ENCODE measurements around the gene GATAD2A.
"Not testable (repeated sequence)": the region's sequence is repeated elsewhere in the genome, so short reads cannot be mapped to it uniquely, and the experiment has no call there.

The GATAD2A gene

DNA sequence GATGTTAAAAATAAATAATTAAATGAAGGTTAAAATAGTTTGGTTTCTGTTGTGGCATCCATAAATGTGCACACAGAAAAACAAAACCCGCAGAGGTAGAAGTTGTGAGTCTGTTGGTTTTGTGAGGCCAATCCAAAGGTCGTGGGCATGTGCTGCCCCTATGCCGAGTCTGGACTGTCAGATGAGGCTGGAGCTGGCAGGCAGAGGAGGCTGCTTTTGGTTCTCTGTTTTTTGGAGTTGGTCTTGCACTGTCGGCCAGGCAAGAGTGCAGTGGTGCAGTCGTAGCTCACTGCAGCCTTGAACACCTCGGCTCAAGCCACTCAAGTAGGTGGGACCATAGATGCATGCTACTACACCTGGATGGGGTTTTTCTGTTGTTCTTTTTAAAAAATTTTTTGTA, 66.2 kb downstream of the GATAD2A start:
- no peak overlapping the region for H3K4me3 Mint-ChIP-seq
- peaks cover 19% of the 10 kb centered on the region for H3K36me3 Mint-ChIP-seq
- no peaks in the 10 kb centered on the region for H3K27me3 Mint-ChIP-seq
- peaks cover 7% of the 10 kb centered on the region for H3K9me3 Mint-ChIP-seq (ENCODE audit: low read depth)
- no peak overlapping the region for H3K27ac Mint-ChIP-seq
- H3K4me1 Mint-ChIP-seq (ENCODE audit: low read depth), result peaks cover 55% of the 10 kb centered on the region

DNA sequence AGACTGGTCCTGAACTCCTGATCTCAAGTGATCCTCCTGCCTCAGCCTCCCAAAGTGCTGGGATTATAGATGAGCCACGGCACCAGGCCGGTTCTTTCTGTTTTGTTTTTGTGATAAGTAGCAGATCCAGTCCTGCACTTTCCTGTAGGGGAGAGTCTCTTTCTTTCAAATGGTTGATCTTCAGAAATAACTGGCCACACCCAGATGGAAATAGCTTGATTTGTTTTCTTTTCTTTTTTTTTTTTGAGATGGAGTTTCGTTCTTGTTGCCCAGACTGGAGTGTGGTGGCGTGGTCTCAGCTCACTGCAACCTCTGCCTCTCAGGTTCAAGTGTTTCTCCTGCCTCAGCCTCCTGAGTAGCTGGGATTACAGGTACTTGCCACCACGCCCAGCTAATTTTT, 66.6 kb downstream of the GATAD2A start:
- H3K27me3 Mint-ChIP-seq; H3K4me3 Mint-ChIP-seq; H3K9me3 Mint-ChIP-seq (ENCODE audit: low read depth): not testable (repeated sequence)
- Mint-ChIP-seq H3K4me1 (ENCODE audit: low read depth) (peaks cover 59% of the 10 kb centered on the region), H3K27ac (peak overlapping the region; percentile 28), H3K36me3 (peaks cover 16% of the 10 kb centered on the region)

DNA sequence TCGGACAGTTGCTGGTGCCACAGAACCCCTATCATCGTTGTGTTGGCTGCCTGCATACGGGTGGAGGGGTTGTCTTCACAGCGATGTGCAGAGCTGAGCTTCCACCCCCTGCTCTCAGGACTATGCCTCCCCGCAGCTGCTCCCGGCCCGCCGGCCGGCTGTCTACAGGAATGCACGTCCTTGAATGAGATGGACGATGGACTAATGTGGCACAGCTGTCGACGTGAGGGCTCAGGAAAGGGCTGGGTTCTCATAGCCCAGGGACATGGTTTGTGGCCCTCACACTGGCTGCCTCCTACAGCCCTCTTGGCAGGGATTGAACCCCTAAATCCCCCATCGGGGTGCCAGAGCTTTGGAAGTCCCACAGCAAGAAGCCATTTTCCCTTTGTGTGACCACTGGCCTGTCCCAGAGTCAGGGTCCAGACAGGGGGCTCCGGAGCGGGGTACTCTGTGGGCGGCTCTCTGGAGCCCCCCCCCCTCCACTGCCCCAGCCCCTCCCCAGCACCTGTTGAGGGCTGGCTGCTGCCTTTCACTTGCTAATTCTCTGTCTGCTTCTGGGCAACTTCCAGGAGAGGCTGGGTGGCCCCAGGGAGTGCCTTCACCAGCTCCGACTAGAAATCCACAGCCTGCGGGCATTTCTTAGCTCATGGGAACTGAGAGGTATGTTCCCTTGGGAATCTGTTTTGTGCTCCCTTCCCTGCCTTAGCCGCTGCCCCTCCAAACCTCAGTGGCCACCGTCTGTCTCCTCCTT, 69.7 kb downstream of the GATAD2A start:
- Mint-ChIP-seq H3K27ac (peak overlapping the region; percentile 64), H3K4me1 (ENCODE audit: low read depth) (peaks cover 76% of the 10 kb centered on the region), H3K36me3 (no peaks in the 10 kb centered on the region), H3K9me3 (ENCODE audit: low read depth) (no peaks in the 10 kb centered on the region), H3K4me3 (no peak overlapping the region), H3K27me3 (no peaks in the 10 kb centered on the region)

DNA sequence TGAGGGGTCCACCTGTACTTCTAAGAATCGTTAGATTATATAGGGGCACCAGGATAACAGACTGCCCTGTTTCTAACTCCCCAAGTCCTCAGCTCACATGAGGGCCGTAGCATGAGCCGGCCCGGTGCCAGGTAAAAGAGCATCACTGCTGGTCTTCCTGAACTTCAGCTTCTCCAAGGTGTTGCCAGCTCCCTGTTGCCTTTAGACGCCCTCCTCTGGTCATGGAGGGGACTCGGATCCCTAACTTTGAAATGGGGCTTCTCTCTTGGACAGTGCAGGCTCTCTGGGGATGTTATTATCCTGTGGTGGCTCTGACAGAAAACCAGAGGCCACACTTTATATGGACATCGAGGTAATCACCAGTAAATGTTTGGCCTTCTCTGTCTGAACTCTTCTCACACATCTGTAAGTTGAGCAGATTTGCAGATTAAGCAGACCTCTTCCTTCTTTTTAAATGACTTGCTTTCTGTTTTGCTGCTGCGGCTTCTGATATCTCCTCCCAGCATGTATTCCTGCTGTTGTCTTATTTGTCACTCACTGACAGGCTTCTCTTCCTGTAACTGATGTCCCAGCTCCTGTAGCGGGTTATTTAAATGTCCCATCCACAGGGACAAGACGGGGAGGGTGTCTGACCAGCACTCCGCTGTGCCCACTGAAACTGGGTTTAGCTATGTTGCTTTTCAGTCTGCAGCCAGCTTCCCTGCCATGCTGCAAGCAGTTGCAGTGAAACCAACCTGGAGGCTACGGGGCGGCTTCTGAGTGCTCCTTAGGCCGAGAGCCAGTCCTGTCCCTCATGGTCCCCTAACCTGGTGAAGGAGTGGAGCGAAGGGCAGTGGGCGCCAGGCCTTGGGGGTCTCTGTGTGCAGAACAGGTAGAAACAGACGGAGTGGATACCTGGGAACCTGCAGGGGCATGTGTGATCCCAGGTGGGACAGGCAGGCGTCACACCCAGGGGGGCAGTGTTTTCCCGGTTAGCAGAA, 70.7 kb downstream of the GATAD2A start:
- Mint-ChIP-seq H3K27ac (peak overlapping the region; percentile 19), H3K4me3 (no peak overlapping the region), H3K4me1 (ENCODE audit: low read depth) (peaks cover 78% of the 10 kb centered on the region), H3K9me3 (ENCODE audit: low read depth) (no peaks in the 10 kb centered on the region), H3K27me3 (no peaks in the 10 kb centered on the region), H3K36me3 (no peaks in the 10 kb centered on the region)

DNA sequence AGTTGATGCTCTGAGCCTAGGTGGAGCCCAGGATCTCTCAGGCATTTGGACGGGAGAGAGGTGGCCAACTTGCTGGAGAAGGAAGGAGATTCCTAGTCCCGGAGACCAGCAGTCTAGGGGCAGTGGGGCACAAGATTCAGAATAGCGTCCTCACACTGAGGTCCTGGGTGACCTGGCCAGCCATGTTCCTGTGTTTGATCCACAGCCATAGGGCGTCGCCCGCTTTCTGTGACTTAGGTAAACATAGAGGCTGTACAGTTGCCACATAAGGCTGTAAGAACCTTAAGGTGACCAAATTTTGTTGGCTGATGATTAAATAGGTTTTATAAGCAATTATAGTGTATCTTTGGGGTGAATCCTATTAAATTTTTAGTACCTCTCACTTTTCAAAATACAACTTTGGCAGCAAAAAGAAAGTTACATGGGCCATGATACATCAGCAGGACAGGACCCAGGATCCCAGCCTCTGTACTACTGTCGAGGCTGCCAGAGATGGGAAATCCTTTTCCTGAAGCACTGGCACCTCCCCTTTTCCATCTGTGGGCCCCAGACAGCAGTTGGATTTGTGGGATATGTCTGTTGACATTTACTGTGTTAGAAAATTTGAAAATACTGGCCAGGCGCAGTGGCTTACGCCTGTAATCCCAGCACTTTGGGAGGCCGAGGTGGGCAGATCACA, 72.4 kb downstream of the GATAD2A start:
- Mint-ChIP-seq H3K4me3 (no peak overlapping the region), H3K27ac (no peak overlapping the region), H3K4me1 (ENCODE audit: low read depth) (peaks cover 72% of the 10 kb centered on the region), H3K36me3 (no peaks in the 10 kb centered on the region), H3K27me3 (no peaks in the 10 kb centered on the region), H3K9me3 (ENCODE audit: low read depth) (no peaks in the 10 kb centered on the region)

DNA sequence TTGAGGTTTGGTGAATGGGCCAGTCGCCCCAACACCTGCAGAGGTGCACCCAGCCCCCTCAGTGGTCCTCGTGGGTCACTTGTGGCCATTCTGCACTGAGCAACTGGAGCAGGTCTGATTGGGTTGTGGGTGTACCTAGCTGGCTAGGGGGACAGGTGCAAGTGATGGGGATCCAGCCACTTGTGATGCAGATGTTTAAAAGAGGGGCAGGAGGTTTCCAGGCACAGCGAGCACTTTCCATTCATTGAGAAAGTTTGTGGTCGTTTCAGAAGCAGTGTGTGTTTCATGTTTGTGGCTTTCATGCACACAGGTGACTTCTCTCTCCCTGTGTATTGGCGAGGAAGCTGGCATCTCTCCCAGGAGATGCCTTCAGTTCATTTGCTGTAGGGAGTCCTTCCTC, 75.2 kb downstream of the GATAD2A start:
- Mint-ChIP-seq H3K4me3 (no peak overlapping the region), H3K27me3 (no peaks in the 10 kb centered on the region), H3K4me1 (ENCODE audit: low read depth) (peaks cover 64% of the 10 kb centered on the region), H3K36me3 (no peaks in the 10 kb centered on the region), H3K9me3 (ENCODE audit: low read depth) (no peaks in the 10 kb centered on the region), H3K27ac (peak overlapping the region; percentile 64)

DNA sequence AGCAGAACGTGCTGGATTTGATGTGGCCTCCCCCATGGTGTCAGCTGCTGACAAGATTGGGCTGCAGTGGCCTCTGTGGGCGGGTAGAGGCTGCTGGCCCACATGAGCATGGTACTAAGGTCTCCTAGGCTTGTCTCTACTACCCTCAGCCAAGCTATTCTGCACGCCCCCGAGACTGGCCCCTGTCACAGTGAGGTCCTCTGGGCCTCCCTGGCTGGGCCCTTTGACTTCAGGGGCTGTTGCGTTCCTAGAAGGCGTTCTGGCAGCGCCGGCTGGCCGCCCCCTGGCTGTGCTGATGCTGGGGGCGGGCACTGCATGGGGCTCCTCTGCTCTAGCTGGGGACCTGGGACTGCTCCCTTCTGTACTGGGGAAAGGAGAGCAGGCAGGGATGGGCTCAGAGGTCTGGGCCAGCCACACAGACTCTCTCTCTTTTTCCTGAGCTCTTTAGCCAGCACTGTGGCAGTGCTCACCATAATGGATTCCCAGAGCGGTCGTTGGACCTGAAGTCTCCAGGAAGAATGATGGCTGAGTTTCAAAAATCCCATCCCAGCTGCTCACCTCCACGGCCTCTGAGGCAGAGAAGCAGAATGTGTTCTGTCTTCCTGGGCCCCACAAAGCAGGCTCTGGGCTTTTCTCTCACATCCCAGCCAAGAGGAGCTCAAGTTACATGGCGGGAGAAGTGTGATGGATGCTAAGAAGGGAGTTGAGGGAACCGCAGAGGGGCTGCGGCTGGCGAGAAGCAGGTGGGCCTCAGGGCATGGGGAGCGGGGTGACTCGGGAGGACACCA, 77.5 kb downstream of the GATAD2A start:
- H3K27me3 Mint-ChIP-seq, result no peaks in the 10 kb centered on the region
- no peaks in the 10 kb centered on the region for H3K9me3 Mint-ChIP-seq (ENCODE audit: low read depth)
- no peak overlapping the region for H3K4me3 Mint-ChIP-seq
- H3K4me1 Mint-ChIP-seq (ENCODE audit: low read depth), result peaks cover 65% of the 10 kb centered on the region
- H3K27ac Mint-ChIP-seq, result peak overlapping the region; percentile 73
- no peaks in the 10 kb centered on the region for H3K36me3 Mint-ChIP-seq

DNA sequence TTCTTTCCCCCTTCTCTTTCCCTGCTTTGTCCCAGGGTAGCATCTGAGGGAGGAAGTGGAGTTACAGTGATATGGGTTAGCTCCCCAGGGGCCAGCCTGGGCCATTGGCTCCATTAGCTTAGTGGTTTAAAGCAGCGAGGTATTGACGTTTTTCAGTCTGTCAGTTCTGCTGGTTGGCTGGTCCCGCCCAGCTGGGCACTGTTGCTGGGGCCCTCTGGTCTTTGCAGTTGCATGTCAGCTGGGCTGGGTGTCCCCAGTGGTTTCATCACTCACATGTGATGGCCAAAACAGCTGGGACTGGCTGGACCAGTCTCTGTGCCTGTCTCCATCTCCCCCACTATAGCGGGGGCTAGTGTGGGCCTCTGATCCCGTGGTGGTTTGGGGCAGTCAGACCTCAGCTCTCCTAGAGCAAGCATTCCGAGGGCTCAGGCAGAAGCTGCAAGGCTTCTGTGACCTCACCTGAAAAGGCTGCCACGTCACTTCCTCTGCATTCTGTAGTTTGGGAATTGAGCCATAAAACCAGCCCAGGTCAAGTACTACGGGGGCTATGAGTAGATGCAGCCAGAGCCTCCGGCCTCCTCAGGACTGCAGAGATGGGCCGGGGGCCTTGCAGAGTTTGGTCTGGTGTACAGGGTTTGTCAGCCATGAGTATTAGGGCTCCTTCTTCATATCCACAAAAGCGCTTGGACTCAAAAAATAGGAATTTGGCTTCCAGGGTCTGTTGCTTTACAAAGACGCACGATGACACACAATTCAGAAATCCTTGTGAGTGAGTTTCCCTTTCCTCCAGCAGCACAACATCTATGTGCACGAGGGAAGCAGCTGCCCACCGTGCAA, 79.9 kb downstream of the GATAD2A start:
- no peaks in the 10 kb centered on the region for H3K9me3 Mint-ChIP-seq (ENCODE audit: low read depth)
- H3K27me3 Mint-ChIP-seq, result no peaks in the 10 kb centered on the region
- peak overlapping the region; percentile 75 for H3K27ac Mint-ChIP-seq
- no peak overlapping the region for H3K4me3 Mint-ChIP-seq
- peaks cover 75% of the 10 kb centered on the region for H3K4me1 Mint-ChIP-seq (ENCODE audit: low read depth)
- no peaks in the 10 kb centered on the region for H3K36me3 Mint-ChIP-seq

DNA sequence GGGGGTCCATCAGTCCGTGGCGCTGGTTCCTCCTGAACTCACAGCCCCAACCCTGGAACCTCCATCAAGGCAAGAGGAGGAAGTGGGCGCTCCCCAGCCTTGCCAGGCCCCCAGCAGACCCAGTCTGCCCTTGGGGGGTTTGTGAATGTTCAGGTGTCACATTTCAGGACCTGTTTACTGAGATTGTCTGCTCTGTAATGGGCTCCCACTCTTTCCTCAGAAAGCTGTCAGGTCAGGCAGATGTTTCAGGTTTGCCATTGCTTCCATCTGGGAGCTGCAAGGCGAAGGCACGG, 80.5 kb downstream of the GATAD2A start:
- Mint-ChIP-seq H3K4me3 (no peak overlapping the region), H3K27me3 (no peaks in the 10 kb centered on the region), H3K27ac (peak overlapping the region; percentile 75), H3K36me3 (no peaks in the 10 kb centered on the region), H3K4me1 (ENCODE audit: low read depth) (peaks cover 73% of the 10 kb centered on the region), H3K9me3 (ENCODE audit: low read depth) (no peaks in the 10 kb centered on the region)

DNA sequence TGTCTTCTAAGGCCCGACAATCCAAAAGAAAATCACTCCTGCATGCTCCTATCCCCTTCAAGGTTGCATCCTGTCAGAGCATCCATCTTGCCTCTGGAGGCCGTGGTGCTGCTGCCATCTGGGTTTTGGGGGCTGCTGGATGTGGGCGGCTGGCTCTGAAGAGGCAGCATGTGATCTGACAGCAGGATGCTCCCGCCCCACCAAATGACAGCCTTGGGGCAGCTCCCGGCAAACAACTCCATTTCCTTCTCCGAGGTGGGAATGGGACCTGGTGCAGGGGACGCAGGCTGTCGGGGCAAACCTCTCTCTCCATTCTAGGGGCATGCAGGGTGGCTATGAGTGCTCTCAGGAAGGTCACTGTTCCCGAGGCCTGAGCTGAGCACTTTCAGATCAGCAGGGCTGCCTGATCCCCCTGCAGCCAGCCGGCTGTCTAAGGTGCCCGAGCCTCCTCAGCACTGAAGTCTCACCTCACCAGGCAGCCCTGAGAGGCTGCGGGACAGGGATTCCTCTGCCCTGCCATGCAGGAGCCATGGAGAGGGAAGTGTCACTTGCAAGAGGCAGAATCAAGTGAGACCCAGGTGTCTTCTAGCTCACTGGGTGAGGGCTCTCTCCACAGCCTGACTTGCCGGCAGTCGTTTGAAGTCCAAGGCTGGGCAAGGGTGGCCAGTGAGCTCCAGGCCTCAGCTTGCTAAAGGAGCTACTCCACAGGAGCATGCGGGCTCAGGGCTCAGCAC, 81.0 kb downstream of the GATAD2A start:
- Mint-ChIP-seq H3K9me3 (ENCODE audit: low read depth) (no peaks in the 10 kb centered on the region), H3K4me1 (ENCODE audit: low read depth) (peaks cover 69% of the 10 kb centered on the region), H3K27me3 (no peaks in the 10 kb centered on the region)

DNA sequence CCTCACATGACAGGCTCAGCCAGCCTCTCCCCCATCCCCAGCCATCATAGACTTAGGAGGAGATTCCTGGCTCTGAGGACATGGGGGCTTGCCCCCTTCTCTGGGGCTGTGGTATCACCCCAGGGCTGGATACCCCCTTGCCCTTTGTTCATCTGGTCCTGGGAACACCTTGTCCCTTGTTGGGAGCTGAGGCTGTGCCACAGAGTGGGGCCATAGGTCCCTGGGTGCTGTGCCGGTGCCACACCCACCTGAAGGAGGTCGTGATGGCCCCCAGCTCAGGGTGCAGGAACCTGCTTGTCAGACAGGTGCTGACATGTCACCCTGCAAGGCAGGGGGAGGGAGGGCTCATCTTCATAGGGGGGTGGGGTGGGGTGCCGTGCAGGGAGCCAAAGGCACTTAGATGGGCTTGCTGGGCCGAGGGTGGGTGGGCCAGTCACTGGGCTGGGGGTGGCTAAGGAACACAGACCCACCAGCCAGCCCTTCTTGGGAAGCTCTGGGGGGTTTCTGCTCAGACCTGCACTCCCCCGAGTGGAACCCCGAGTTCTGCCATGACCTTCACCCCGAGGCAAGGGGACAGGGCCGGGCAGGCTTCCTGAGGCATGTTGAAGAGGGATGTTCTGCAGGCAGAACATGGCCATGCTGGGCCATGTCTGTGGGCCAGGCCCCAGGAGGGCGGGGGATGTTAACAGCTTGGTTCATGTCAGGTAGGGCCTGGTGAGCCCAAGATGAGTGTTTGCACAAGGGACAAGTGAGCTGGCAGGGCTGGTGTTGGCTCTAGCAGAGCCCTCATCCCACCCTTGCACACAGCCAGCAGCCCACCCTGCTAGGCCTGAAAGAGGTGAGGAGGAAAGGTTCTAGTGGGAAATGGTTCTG, 81.8 kb downstream of the GATAD2A start:
- Mint-ChIP-seq H3K27me3 (no peaks in the 10 kb centered on the region), H3K4me3 (peak overlapping the region; percentile 32), H3K27ac (peak overlapping the region; percentile 93), H3K4me1 (ENCODE audit: low read depth) (peaks cover 66% of the 10 kb centered on the region), H3K36me3 (no peaks in the 10 kb centered on the region), H3K9me3 (ENCODE audit: low read depth) (no peaks in the 10 kb centered on the region)

More for the DNA sequence above, 81.0 kb downstream of the GATAD2A start:
- Mint-ChIP-seq H3K4me3 (no peak overlapping the region), H3K27ac (peak overlapping the region; percentile 75), H3K36me3 (no peaks in the 10 kb centered on the region)

DNA sequence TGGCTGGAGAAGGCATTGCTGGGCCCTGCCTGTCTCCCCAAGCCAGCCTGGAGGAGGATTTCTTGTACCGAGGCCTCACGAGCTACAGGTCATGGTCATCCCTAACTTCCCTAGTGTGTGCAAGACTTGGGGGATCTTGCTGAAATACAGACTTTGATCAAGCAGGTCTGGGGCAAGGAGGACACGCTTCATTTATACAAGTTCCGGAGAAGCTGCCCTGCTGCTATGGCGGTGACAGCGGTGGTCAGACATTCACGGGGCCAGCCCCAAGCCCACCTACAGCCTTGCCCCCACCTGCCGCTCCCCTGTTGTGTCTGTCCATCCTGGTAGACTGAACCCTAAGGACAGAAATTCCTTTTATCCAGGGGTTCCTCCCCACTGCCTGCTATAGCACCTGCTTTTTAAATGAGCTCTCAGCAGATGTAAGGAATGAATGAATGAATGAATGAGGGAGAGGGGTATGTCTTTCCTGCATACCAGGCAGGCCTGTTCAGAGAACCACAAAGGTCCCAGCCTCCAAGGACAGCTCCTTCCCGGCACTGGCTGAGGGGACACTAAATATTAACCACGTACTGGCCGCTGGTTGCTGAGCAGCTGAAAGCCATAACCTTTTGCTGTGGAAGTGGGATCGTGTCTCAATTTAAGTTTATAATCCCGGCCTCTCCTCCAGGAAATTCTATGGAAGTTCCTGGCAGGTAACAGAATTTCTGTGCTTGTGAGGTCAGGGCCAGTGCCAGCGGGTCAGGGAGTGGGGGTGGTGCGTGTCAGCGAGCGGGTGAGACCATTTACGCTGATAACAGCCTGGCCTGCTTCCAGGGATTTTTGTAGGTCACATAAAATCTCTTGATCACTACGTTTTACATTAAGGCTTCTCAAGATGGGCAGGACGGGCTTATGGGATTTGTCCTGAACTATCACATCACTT, 82.7 kb downstream of the GATAD2A start:
- Mint-ChIP-seq H3K27ac (peak overlapping the region; percentile 93), H3K36me3 (no peaks in the 10 kb centered on the region), H3K9me3 (ENCODE audit: low read depth) (no peaks in the 10 kb centered on the region), H3K4me3 (peak overlapping the region; percentile 58), H3K4me1 (ENCODE audit: low read depth) (peaks cover 61% of the 10 kb centered on the region), H3K27me3 (no peaks in the 10 kb centered on the region)

All from activated naive CD8-positive, alpha-beta T cell (primary cell).